HL-60 (cell line): Measurements from ENCODE around the gene DAAM1.

Experiments
- GABPA ChIP-seq: IDR thresholded peaks from 2 replicates; pipeline ENCODE4 v1.6.1; 2012; ENCODE audit warnings: low read depth
- TF ChIP-seq, protein P1 (sequence below): IDR thresholded peaks from one replicate; pipeline ENCODE4 v1.5.1; 2011; ENCODE audit warnings: low read length, control low read depth, inconsistent platforms; ENCODE audit not compliant: insufficient read depth
- TF ChIP-seq, protein P2 (sequence below): IDR thresholded peaks from 2 replicates; pipeline ENCODE4 v1.6.1; 2012; ENCODE audit warnings: low read depth; ENCODE audit not compliant: insufficient replicate concordance

DNA sequence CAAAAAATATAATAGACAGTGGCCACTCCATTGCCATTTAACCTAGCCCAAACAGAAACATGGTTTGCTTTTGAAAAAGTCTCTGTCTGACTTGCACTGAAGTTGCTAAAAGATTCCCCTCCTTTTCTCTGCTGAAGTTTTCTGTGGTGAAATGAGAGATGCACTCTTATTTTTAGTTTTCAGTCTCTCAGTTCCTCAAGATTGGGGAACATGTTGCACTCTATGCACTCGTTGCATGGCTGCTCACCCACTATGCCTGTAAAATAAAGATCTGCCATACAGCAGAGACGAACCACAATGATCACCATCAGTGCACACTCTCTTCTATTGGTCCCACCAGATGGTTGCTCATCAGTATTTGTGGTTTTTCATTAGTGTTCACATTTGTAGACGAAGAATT lies 13.1 kb upstream of the DAAM1 start:
- TF ChIP-seq, protein P1, sequence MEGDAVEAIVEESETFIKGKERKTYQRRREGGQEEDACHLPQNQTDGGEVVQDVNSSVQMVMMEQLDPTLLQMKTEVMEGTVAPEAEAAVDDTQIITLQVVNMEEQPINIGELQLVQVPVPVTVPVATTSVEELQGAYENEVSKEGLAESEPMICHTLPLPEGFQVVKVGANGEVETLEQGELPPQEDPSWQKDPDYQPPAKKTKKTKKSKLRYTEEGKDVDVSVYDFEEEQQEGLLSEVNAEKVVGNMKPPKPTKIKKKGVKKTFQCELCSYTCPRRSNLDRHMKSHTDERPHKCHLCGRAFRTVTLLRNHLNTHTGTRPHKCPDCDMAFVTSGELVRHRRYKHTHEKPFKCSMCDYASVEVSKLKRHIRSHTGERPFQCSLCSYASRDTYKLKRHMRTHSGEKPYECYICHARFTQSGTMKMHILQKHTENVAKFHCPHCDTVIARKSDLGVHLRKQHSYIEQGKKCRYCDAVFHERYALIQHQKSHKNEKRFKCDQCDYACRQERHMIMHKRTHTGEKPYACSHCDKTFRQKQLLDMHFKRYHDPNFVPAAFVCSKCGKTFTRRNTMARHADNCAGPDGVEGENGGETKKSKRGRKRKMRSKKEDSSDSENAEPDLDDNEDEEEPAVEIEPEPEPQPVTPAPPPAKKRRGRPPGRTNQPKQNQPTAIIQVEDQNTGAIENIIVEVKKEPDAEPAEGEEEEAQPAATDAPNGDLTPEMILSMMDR, result no peak
- TF ChIP-seq GABPA, result no peak
- TF ChIP-seq, protein P2, sequence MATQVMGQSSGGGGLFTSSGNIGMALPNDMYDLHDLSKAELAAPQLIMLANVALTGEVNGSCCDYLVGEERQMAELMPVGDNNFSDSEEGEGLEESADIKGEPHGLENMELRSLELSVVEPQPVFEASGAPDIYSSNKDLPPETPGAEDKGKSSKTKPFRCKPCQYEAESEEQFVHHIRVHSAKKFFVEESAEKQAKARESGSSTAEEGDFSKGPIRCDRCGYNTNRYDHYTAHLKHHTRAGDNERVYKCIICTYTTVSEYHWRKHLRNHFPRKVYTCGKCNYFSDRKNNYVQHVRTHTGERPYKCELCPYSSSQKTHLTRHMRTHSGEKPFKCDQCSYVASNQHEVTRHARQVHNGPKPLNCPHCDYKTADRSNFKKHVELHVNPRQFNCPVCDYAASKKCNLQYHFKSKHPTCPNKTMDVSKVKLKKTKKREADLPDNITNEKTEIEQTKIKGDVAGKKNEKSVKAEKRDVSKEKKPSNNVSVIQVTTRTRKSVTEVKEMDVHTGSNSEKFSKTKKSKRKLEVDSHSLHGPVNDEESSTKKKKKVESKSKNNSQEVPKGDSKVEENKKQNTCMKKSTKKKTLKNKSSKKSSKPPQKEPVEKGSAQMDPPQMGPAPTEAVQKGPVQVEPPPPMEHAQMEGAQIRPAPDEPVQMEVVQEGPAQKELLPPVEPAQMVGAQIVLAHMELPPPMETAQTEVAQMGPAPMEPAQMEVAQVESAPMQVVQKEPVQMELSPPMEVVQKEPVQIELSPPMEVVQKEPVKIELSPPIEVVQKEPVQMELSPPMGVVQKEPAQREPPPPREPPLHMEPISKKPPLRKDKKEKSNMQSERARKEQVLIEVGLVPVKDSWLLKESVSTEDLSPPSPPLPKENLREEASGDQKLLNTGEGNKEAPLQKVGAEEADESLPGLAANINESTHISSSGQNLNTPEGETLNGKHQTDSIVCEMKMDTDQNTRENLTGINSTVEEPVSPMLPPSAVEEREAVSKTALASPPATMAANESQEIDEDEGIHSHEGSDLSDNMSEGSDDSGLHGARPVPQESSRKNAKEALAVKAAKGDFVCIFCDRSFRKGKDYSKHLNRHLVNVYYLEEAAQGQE, result no peak
